ENCODE data around the gene BEGAIN. TPM values are rescaled to one million over a fixed set of nuclear protein-coding genes. Genes with fewer than 3 reads are reported as not detected.

Gene BEGAIN
- total and polyA plus RNA-seq, 4 donors, result 0.28 to 2.6 (median 1.00) TPM

GRCh38 chr14:100593751-100594624 lies 6.8 kb upstream of the BEGAIN start:
- no peaks in the 10 kb centered on the region for H3K27me3 ChIP-seq (ENCODE audit: control insufficient read depth in 1 of 2, insufficient read depth in 2 of 2, low read length in 1 of 2)
- intact Hi-C loops (cut with DNase I), result no loop called here
- peak; percentile 21 to 62 for DNase-seq

GRCh38 chr14:100592972-100593371 lies 5.8 kb upstream of the BEGAIN start:
- ATAC-seq (ENCODE audit: low FRiP score) (no peak), DNase-seq (peak; percentile 31 to 38)
- Histone ChIP-seq H3K4me1 (ENCODE audit: control insufficient read depth in 1 of 2, insufficient read depth in 2 of 2, low read length in 2 of 2) (no peaks in the 10 kb centered on the region), H3K9me3 (ENCODE audit: control insufficient read depth, low read length) (no peaks in the 10 kb centered on the region), H3K27ac (ENCODE audit: low read depth in 1 of 2, low read length in 2 of 2) (no peak overlapping the region), H3K36me3 (ENCODE audit: control insufficient read depth in 1 of 2, insufficient read depth in 2 of 2, low read length in 1 of 2) (no peaks in the 10 kb centered on the region), H3K27me3 (ENCODE audit: control insufficient read depth in 1 of 2, insufficient read depth in 2 of 2, low read length in 1 of 2) (no peaks in the 10 kb centered on the region), H3K4me3 (ENCODE audit: low read length in 2 of 2) (no peak overlapping the region)
- intact Hi-C loops (cut with DNase I), result no loop called here
- WGBS, 2 donors, result 77 to 79% methylated on average over 4 of the region's 4 CpGs

More at GRCh38 chr14:100593751-100594624, 6.8 kb upstream of the BEGAIN start:
- 84 to 89% methylated on average over 27 of the region's 27 CpGs for WGBS, 2 donors
- Histone ChIP-seq H3K9me3 (ENCODE audit: control insufficient read depth, low read length) (no peaks in the 10 kb centered on the region), H3K27ac (ENCODE audit: low read depth in 1 of 2, low read length in 2 of 2) (no peak overlapping the region), H3K4me1 (ENCODE audit: control insufficient read depth in 1 of 2, insufficient read depth in 2 of 2, low read length in 2 of 2) (no peaks in the 10 kb centered on the region), H3K36me3 (ENCODE audit: control insufficient read depth in 1 of 2, insufficient read depth in 2 of 2, low read length in 1 of 2) (no peaks in the 10 kb centered on the region), H3K4me3 (ENCODE audit: low read length in 2 of 2) (no peak overlapping the region)
- ATAC-seq (ENCODE audit: low FRiP score), result no peak

GRCh38 chr14:100592461-100592891 lies 5.3 kb upstream of the BEGAIN start:
- H3K4me3 ChIP-seq (ENCODE audit: low read length in 2 of 2), result no peak overlapping the region
- WGBS, 2 donors, result 72 to 76% methylated on average over 10 of the region's 10 CpGs
- no peaks in the 10 kb centered on the region for H3K27me3 ChIP-seq (ENCODE audit: control insufficient read depth in 1 of 2, insufficient read depth in 2 of 2, low read length in 1 of 2)
- no peaks in the 10 kb centered on the region for H3K4me1 ChIP-seq (ENCODE audit: control insufficient read depth in 1 of 2, insufficient read depth in 2 of 2, low read length in 2 of 2)
- no peak overlapping the region for H3K27ac ChIP-seq (ENCODE audit: low read depth in 1 of 2, low read length in 2 of 2)
- ATAC-seq (ENCODE audit: low FRiP score), result no peak
- no peaks in the 10 kb centered on the region for H3K36me3 ChIP-seq (ENCODE audit: control insufficient read depth in 1 of 2, insufficient read depth in 2 of 2, low read length in 1 of 2)
- intact Hi-C loops (cut with DNase I), result no loop called here
- DNase-seq, result peak; percentile 29 to 69
- no peaks in the 10 kb centered on the region for H3K9me3 ChIP-seq (ENCODE audit: control insufficient read depth, low read length)

- H3K27me3 ChIP-seq (ENCODE audit: control insufficient read depth in 1 of 2, insufficient read depth in 2 of 2, low read length in 1 of 2), result no peaks in the 10 kb centered on the region
- intact Hi-C loops (cut with DNase I), result no loop called here
- peak; percentile 40 to 44 for DNase-seq
These were observed 4.5 kb upstream of the BEGAIN start for GRCh38 chr14:100591453-100592371.

GRCh38 chr14:100590726-100591452 lies 3.7 kb upstream of the BEGAIN start:
- intact Hi-C loops (cut with DNase I), result no loop called here
- Histone ChIP-seq H3K27ac (ENCODE audit: low read depth in 1 of 2, low read length in 2 of 2) (no peak overlapping the region), H3K9me3 (ENCODE audit: control insufficient read depth, low read length) (no peaks in the 10 kb centered on the region), H3K4me1 (ENCODE audit: control insufficient read depth in 1 of 2, insufficient read depth in 2 of 2, low read length in 2 of 2) (no peaks in the 10 kb centered on the region), H3K4me3 (ENCODE audit: low read length in 2 of 2) (no peak overlapping the region), H3K36me3 (ENCODE audit: control insufficient read depth in 1 of 2, insufficient read depth in 2 of 2, low read length in 1 of 2) (no peaks in the 10 kb centered on the region), H3K27me3 (ENCODE audit: control insufficient read depth in 1 of 2, insufficient read depth in 2 of 2, low read length in 1 of 2) (no peaks in the 10 kb centered on the region)
- WGBS, 2 donors, result 94 to 96% methylated on average over 14 of the region's 14 CpGs
- ATAC-seq (ENCODE audit: low FRiP score) (no peak), DNase-seq (peak; percentile 24 to 69)

More at GRCh38 chr14:100591453-100592371, 4.5 kb upstream of the BEGAIN start:
- ATAC-seq (ENCODE audit: low FRiP score), result no peak
- no peaks in the 10 kb centered on the region for H3K36me3 ChIP-seq (ENCODE audit: control insufficient read depth in 1 of 2, insufficient read depth in 2 of 2, low read length in 1 of 2)
- H3K27ac ChIP-seq (ENCODE audit: low read depth in 1 of 2, low read length in 2 of 2), result no peak overlapping the region
- 82 to 83% methylated on average over 16 of the region's 16 CpGs for WGBS, 2 donors
- no peaks in the 10 kb centered on the region for H3K4me1 ChIP-seq (ENCODE audit: control insufficient read depth in 1 of 2, insufficient read depth in 2 of 2, low read length in 2 of 2)
- H3K4me3 ChIP-seq (ENCODE audit: low read length in 2 of 2), result no peak overlapping the region
- H3K9me3 ChIP-seq (ENCODE audit: control insufficient read depth, low read length), result no peaks in the 10 kb centered on the region

GRCh38 chr14:100589760-100590469 lies 2.7 kb upstream of the BEGAIN start:
- 80 to 82% methylated on average over 8 of the region's 8 CpGs for WGBS, 2 donors
- H3K4me3 ChIP-seq (ENCODE audit: low read length in 2 of 2), result no peak overlapping the region
- intact Hi-C loops (cut with DNase I), result no loop called here
- H3K27me3 ChIP-seq (ENCODE audit: control insufficient read depth in 1 of 2, insufficient read depth in 2 of 2, low read length in 1 of 2), result no peaks in the 10 kb centered on the region
- ATAC-seq (ENCODE audit: low FRiP score) (no peak), DNase-seq (peak in 1 of 2 donors; percentile 28)
- no peak overlapping the region for H3K27ac ChIP-seq (ENCODE audit: low read depth in 1 of 2, low read length in 2 of 2)
- no peaks in the 10 kb centered on the region for H3K4me1 ChIP-seq (ENCODE audit: control insufficient read depth in 1 of 2, insufficient read depth in 2 of 2, low read length in 2 of 2)
- no peaks in the 10 kb centered on the region for H3K36me3 ChIP-seq (ENCODE audit: control insufficient read depth in 1 of 2, insufficient read depth in 2 of 2, low read length in 1 of 2)
- H3K9me3 ChIP-seq (ENCODE audit: control insufficient read depth, low read length), result no peaks in the 10 kb centered on the region

- WGBS, 2 donors, result 39 to 66% methylated on average over 8 to 13 of the region's 13 CpGs
These were observed 2.0 kb upstream of the BEGAIN start for GRCh38 chr14:100589071-100589759.

More at GRCh38 chr14:100589071-100589759, 2.0 kb upstream of the BEGAIN start:
- H3K27me3 ChIP-seq (ENCODE audit: control insufficient read depth in 1 of 2, insufficient read depth in 2 of 2, low read length in 1 of 2), result no peaks in the 10 kb centered on the region
- ATAC-seq (ENCODE audit: low FRiP score) (no peak), DNase-seq (peak; percentile 26 to 55)
- H3K4me1 ChIP-seq (ENCODE audit: control insufficient read depth in 1 of 2, insufficient read depth in 2 of 2, low read length in 2 of 2), result no peaks in the 10 kb centered on the region
- no peaks in the 10 kb centered on the region for H3K36me3 ChIP-seq (ENCODE audit: control insufficient read depth in 1 of 2, insufficient read depth in 2 of 2, low read length in 1 of 2)
- no peak overlapping the region for H3K27ac ChIP-seq (ENCODE audit: low read depth in 1 of 2, low read length in 2 of 2)
- intact Hi-C loops (cut with DNase I), result no loop called here
- H3K4me3 ChIP-seq (ENCODE audit: low read length in 2 of 2), result no peak overlapping the region
- no peaks in the 10 kb centered on the region for H3K9me3 ChIP-seq (ENCODE audit: control insufficient read depth, low read length)

Measured in aorta (tissue), 5 donors.